Measurements from ENCODE around the gene CYSTM1.

DNA sequence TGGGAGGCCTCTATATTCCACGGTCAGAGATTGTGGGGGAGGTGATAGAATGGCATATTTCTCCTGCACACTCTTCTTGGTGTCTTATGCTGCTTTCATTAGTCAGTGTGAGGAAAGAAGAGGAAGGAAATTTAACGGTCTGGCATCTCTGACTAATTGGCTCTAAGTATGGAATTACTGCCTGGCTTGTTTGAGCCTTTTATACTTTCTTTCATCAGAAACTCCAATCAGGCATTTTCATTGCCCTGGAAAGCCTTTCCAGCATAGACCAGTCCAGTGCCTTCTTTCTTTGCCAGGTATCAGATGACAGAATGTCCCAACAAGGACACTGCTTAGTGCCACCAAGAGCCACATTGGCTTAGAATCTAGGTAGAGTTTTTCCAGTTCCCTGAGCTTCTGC, 30.2 kb downstream of the CYSTM1 start:
- TF ChIP-seq POLR2A (IDR thresholded peaks at IDR 0.05): no peak
- TF ChIP-seq, protein P1, sequence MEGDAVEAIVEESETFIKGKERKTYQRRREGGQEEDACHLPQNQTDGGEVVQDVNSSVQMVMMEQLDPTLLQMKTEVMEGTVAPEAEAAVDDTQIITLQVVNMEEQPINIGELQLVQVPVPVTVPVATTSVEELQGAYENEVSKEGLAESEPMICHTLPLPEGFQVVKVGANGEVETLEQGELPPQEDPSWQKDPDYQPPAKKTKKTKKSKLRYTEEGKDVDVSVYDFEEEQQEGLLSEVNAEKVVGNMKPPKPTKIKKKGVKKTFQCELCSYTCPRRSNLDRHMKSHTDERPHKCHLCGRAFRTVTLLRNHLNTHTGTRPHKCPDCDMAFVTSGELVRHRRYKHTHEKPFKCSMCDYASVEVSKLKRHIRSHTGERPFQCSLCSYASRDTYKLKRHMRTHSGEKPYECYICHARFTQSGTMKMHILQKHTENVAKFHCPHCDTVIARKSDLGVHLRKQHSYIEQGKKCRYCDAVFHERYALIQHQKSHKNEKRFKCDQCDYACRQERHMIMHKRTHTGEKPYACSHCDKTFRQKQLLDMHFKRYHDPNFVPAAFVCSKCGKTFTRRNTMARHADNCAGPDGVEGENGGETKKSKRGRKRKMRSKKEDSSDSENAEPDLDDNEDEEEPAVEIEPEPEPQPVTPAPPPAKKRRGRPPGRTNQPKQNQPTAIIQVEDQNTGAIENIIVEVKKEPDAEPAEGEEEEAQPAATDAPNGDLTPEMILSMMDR (IDR thresholded peaks at IDR 0.05): no peak
